COR-L47 (cell line): Measurements from ENCODE around the gene ECM2.
"Not testable (repeated sequence)": the region's sequence is repeated elsewhere in the genome, so short reads cannot be mapped to it uniquely, and the experiment has no call there.

ENCODE experiments used
- DNase-seq: peaks from one replicate; lab custom pipeline; 2025; lab: John Stamatoyannopoulos, UW

The ECM2 gene

DNA sequence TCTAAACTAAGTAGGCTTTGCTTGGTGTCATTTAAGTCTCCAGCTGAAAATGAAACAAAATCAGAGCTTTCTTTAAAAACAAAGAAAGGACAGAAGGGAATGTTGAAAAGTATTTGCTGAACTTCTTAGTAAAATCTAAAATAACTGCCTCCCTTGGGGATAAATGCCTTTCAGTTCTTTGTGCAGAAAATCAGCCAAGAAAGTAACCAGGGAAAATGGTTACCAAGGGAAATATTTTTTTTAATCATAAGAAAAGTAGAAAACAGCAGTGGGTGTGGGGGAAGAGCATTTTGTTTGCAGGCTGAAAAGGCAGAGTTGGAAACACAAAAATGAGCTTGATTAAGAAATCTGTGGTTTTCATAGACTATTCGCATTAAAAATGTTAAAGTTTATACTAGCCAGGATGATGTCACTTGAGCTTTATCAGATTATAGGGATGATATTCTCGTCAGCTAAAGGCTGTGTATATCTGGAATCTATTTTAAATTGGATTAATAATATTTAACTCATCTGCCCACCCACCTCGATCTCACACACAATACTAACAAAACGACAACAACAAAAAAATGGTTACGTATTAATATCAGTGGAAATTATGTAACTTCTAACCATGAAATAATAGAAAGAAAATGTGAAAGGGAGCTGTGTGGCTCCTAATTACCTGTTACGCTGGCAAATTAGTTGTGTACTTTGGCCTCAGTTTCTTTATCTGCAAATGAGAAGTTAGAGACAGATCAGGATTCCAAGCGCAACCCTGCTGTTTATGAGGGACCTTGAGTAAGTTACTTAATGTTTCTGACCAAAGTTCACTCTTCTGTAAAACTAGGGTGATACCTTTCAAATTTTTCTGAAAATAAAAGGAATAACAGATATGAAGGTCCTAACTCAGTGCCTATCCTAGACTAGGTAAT lies at the start of gene ECM2:
ECM2 (minus strand) TSS at position 51 of the 911 bp plus-strand sequence. CDS start 13,124 bp downstream, outside the sequence.
- DNase-seq, result no peak

- DNase-seq, result no peak
Measured at GRCh38 chr9:92576175-92576574, 40.4 kb upstream of the ECM2 start.

DNA sequence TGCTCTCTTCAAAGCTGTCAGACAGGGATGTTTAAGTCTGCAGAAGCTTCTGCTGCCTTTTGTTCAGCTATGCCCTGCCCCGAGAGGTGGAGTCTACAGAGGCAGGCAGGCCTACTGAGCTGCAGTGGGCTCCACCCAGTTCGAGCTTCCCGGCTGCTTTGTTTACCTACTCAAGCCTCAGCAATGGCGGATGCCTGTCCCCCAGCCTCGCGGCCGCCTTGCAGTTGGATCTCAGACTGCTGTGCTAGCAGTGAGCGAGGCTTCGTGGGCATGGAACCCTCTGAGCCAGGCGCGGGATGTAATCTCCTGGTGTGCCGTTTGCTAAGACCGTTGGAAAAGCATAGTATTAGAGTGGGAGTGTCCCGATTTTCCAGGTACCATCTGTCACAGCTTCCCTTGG lies 37.8 kb upstream of the ECM2 start:
- not testable (repeated sequence) for DNase-seq

DNA sequence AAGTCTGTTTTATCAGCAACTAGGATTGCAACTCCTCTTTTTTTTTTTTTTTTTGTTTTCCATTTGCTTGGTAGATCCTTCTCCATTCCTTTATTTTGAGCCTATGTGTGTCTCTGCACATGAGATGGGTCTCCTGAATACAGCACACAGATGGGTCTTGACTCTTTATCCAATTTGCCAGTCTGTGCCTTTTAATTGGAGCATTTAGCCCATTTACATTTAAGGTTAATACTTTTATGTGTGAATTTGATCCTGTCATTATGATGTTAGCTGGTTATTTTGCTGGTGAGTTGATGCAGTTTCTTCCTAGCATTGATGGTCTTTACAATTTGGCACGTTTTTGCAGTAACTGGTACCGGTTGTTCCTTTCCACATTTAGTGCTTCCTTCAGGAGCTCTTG lies 36.1 kb upstream of the ECM2 start:
- not testable (repeated sequence) for DNase-seq

DNA sequence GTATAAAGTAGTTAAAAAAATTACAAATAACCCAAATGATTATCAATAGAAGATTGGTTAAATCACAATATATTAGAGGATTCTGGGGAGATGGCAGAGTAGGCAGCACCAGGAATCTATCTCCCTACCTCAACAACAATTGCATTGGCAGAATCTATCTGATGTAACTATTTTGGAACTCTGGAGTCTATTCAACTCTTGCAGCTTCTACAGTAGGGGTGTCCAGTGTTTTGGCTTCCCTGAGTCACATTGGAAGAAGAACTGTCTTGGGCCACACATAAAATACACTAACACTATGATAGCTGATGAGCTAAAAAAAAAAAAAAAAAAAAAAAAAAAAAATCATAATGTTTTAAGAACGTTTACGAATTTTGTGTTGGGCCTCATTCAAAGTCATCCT lies 29.2 kb upstream of the ECM2 start:
- DNase-seq, result no peak

GRCh38 chr9:92564504-92564903 lies 28.7 kb upstream of the ECM2 start:
- DNase-seq, result no peak

DNA sequence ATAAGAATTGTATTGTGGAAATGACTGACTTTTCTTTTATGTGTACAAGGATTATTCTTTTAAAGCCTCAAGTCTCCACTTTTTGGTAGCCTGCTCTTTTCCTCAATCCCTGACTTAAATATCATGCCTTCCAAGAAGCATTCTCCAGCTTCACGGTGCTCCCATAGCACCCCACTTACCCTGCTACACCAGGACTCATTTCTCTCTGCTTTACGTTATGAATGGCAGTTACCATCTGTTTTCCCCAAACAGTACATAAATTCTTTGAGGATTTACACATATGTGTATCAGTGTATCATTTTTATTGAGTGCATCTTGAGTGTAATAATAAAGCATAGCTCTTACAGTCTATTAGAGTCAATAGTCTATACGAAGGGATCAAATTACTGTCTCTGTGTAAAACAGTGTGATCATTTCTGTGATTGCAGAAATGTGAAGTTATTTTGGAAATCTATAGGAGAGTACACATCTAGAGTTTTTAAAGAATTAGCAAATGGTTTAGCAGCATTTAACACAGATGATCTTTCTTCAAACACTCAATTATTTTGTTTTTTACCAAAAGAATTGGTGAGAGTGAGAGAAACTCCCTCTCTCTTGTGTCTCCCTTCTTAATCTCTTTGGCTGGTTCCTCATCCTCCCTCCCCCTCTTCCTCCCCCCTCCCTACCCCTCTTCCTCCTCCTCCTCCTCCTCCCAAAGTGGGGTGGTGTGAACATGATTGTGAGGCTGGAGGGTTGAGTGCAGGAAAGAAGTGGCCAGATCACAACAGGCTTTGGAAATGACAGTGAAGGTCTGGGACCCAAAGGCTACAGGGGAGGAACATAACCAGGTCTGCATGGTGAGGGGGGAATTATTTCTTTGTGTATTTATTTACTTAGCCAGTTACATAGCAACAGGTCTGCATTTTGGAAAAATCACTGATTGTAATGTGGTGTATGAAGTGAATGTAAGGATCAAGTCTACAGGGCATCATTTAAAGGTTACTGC lies 27.6 kb upstream of the ECM2 start:
- peak; percentile 2 for DNase-seq

DNA sequence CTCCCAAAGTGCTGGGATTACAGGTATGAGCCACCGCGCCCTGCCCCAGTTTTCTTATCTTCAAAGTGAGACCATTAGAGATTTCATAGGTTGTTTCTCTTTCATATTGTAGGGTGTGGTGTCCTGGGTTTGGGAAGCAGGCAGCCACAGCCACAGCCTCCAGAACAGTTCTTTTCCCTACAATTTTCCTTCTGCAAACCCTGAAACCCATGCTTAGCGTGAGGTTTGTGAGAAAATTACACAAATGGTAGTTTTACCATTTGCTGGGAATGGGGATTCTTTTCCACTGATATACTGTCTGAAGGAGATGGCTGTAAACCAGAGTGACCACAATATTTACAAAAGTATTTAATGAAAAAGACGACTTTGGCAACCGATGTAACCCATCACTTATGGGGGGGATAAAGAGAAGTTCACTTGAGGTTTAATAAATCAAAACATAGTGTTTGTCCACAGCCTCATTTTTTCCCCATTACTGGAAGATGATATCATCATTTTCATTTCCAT lies 26.7 kb upstream of the ECM2 start:
- no peak for DNase-seq

DNA sequence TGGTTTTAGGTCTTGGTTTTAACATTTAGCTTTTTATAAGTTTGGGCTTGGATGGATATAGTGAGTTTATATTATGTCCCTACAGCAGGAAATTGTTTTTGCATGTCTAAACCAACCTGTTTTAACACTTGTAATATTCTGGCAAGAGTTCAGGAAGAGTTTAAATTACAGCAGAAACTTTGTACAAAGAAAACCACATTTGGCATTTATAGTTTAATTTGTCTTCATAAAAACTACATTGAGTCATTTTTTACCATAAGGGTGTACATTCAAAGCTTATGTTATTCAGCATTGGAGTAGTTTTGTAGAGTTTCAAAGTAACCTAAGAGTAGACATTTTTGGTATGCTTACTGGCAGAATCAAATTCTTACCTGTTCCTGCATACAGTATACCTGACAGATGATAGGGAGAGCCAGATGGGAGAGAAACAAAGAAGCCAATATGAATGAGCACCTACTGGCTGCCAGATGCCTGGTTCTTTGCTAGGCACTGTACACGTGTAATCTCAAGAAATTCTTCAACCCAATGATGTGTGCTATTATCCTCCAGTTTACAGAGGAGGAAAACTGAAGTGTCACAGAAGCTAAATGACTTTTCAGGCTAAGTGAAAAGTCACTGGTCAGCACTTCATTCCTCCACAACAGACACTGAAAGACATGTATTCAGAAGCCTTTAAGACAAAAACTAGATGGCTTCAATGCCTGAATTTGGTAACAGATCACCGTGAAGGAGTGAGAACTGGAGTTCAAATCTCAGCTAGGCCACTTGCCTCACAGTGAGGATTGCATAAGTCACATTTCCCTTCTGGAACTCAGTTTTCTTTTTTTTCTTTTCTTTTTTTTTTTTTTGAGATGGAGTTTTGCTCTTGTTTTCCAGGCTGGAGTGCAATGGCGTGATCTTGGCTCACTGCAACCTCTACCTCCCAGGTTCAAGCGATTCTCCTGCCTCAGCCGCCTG lies 25.9 kb upstream of the ECM2 start:
- DNase-seq, result no peak

DNA sequence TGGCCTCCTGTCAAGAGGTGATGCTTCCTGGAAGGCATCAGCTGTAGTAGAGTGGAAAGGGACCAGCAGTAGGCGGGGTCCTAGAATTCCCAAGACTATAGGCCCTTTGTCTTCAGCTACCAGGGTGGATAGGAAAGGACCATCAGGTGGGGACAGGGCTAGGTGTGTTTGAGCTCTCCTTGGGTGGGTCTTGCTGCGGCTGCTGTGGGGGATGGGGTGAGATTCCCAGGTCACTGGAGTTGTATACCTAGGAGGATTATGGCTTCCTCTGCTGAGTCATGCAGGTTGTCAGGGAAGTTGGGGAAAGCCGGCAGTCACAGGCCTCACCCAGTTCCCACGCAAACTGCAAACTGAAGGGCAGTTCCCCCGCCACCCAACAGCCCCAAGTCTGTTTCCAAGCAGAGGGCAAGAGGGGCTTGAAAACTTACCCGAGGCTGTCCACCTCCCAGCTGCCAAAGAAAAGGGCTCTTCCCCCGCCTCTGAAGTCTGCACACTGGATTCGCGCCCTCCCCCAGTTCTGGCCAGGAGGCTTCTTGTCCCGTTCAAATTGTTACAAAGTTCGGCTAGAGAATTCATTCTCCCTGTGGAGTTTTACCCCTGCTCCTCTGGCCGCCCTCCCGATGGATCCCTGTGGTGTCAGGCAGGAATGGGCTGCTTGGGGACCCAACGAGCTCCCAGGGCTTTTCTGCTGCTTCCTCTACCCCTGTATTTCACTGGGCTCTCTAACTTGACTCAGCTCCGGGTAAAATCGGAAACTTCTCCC lies 23.0 kb upstream of the ECM2 start:
- DNase-seq, result no peak

DNA sequence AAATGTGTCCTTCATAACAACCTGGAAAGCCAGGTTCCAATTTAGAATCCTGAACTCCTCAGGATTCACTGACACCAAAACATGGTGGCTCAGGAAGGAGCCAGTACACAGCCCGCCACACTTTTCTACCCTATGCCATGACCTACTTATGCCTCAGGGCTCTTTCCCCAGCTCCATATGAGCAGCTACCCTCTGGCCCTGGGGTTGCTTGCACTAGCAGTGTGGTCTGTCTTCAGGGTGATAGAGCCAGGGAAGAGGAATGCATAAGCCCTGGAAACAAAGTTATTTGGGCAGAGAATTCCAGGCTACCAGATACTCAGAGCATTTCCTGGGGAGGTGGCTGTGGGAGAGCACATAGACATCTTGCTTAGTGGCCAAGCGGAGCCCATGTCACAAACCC lies 15.0 kb upstream of the ECM2 start:
- no peak for DNase-seq

DNA sequence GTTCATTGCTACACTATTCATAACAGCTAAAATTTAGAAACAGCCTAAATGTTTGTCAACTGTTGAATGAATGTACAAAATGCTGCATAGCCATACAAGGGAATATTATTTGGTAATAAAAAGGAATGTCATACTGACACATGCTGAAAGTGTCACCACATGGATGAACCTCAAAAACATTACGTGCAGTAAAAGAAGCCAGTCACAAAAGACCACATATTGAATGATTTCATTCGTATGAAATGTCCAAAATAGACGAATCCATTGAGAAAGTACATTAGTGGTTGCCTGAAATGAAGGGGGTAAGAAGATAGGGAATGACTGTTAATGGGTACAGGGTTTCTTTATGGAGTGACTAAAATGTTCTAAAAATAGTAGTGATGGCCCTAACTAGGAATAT lies 11.6 kb upstream of the ECM2 start:
- DNase-seq, result no peak

DNA sequence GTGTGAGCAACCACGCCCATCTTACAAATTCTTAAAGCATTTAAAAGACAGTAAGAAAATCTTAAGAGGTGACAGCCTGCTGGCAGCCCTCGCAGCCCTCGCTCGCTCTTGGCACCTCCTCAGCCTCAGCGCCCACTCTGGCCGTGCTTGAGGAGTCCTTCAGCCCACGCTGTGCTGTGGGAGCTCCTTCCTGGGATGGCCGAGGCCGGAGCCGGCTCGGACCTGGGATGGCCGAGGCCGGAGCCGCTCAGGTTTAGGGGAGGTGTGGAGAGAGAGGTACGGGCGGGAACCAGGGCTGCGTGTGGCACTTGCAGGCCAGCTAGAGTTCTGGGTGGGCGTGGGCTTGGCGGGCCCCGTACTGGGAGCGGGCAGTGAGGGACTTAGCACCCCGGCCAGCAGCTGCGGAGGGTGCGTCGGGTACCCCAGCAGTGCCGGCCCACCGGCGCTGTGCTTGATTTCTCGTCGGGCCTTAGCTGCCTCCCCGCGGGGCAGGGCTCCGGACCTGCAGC lies 9.3 kb upstream of the ECM2 start:
- DNase-seq, result no peak

DNA sequence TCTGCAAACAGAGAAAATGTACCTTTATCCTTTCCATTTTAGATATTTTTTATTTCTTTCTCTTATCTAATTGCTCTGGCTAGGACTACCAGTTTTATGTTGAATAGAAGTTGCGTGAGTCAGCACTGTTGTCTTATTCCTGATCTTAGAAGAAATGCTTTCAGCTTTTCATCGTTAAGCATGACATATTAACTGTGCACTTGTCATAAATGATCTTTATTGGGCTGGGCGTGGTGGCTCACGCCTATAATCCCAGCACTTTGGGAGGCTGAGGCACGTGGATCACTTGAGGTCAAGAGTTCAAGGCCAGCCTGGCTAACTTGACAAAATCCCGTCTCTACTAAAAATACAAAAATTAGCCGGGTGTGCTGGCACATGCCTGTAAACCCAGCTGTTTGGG lies 8.2 kb upstream of the ECM2 start:
- DNase-seq, result no peak

GRCh38 chr9:92538541-92538940 lies 2.8 kb upstream of the ECM2 start:
- DNase-seq, result no peak

- DNase-seq, result no peak
Measured at GRCh38 chr9:92534674-92535073, 1.1 kb downstream of the ECM2 start.

DNA sequence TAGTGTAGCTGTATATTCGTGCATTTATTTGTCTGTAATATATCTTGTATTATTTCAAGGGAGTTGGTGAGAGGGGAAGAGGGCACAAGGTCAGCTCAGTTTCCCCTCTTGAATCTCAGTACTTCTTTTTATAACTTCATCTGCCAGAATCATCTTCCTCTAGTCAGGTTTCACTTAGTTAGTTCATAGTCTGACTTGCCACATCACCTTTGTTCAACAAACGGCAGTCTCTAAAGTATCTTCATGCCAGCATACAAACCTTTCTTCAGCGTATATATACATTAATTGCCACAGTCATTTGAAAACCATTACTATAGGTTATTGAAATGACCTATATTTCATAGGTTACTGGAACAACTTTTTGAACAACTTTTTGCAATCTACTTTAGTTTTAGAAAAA lies 1.6 kb downstream of the ECM2 start:
- no peak for DNase-seq

DNA sequence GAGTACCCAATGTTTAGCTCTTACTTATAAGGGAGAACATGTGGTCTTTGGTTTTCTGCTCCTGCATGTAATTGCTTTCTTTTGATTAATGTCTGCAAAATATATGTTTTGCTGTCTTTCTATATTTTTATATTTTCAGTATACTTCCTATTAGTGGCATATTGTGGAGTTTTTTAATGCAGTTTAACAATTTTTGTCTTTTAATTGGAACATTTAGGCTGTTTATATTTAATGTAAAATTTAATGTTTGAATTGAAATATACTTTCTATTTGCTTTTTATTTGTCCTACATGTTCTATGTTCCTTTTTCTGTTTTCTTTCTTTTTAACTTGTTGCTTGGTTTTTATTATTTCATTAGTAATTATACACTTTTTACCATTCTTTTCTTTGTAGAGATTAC lies 4.9 kb downstream of the ECM2 start:
- no peak for DNase-seq

DNA sequence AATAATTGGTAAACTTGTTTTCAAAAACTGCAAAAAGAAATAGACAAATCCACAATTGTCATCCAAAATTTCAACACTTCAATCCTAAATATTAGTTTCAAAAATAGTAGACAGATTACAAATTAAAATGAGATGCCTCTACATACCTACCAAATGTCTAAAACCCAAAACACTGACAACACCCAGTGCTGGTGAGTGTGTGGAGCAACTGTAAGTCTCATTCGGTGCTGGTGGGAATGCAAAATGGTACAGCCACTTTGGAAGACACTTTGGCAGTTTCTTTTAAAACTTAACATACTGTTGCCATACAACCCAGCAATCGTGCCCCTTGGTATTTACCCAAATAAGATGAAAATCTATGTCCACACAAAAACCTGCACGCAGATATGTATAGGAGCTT lies 6.7 kb downstream of the ECM2 start:
- DNase-seq, result no peak

DNA sequence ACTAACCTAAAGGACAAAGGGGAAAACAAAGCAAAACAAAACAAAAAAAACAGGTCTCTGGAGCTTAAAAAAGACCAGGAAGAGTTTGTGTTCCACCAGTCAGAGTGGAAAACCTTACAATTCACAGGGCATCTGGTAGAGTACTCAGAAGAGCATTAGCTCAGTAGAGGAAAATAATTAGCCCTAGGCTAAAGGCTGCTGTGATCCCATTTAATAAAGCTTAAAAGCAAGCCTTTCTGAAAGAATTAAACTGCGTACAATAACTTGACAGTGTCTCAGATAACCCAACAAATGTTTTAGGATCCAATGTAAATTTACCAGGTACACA lies 7.3 kb downstream of the ECM2 start:
- DNase-seq, result no peak
